Natural killer cell (primary cell): ENCODE measurements around the gene SHROOM3. TPM values are rescaled to one million over a fixed set of nuclear protein-coding genes. Genes with fewer than 3 reads are reported as not detected.

Experiments used
- ATAC-seq, 3 donors: fragments of 150-1000 bp in 2 of 3; fragments of 200-7000 bp in 1 of 3; cut with Tn5 transposase; 1 replicate in 1 of 3; 2 replicates in 2 of 3; pipeline ENCODE4 v1.10.0; 2021; ENCODE audit warnings: mild to moderate bottlenecking in 2 of 3, moderate library complexity in 2 of 3
- DNase-seq, 2 donors: peaks; one replicate each; pipeline versions ENCODE4 v3.0.0 to v3.0.0-alpha.2; 2013 to 2021; ENCODE audit warnings: mixed read lengths in 1 of 2
- H3K27ac ChIP-seq: one replicate; pipeline ENCODE4 v1.5.1; 2013; ENCODE audit warnings: mild to moderate bottlenecking, low read length
- H3K27me3 ChIP-seq: one replicate; pipeline ENCODE4 v1.6.1; 2013; ENCODE audit warnings: low read length; ENCODE audit not compliant: control insufficient read depth, insufficient read depth
- H3K36me3 ChIP-seq: one replicate; pipeline ENCODE4 v1.6.1; 2013; ENCODE audit warnings: low read length; ENCODE audit not compliant: control insufficient read depth, insufficient read depth
- H3K4me1 ChIP-seq: one replicate; pipeline ENCODE4 v1.6.1; 2013; ENCODE audit warnings: low read length; ENCODE audit not compliant: control insufficient read depth, insufficient read depth
- H3K4me3 ChIP-seq: one replicate; pipeline ENCODE4 v1.5.1; 2013; ENCODE audit warnings: low read length
- H3K9me3 ChIP-seq: one replicate; pipeline ENCODE4 v1.6.1; 2013; ENCODE audit warnings: low read length; ENCODE audit not compliant: control insufficient read depth, insufficient read depth
- H3K27ac Mint-ChIP-seq, 2 donors: one replicate each; pipeline ENCODE4 v1.8.0; 2022; ENCODE audit warnings: mild to moderate bottlenecking in 2 of 2, mixed read lengths in 2 of 2, moderate library complexity in 1 of 2
- H3K27me3 Mint-ChIP-seq, 2 donors: one replicate each; pipeline ENCODE4 v1.8.0; 2022; ENCODE audit warnings: low read depth in 2 of 2, mixed read lengths in 2 of 2
- H3K36me3 Mint-ChIP-seq: one replicate; pipeline ENCODE4 v1.8.0; 2022; ENCODE audit warnings: mixed read lengths
- H3K4me1 Mint-ChIP-seq, 2 donors: one replicate each; pipeline ENCODE4 v1.8.0; 2022; ENCODE audit warnings: mixed read lengths in 2 of 2
- H3K4me3 Mint-ChIP-seq: one replicate; pipeline ENCODE4 v1.8.0; 2022; ENCODE audit warnings: mild to moderate bottlenecking, moderate library complexity, mixed read lengths
- H3K9me3 Mint-ChIP-seq, 2 donors: one replicate each; pipeline ENCODE4 v1.8.0; 2022; ENCODE audit warnings: mixed read lengths in 2 of 2
- CTCF ChIP-seq: fragments of 200-600 bp; IDR thresholded peaks from one replicate; pipeline ENCODE4 v1.8.0; 2022; ENCODE audit warnings: antibody characterized with exemption
- WGBS: methylation state at CpG from one replicate; pipeline ENCODE4 v1.1.7; 2013; ENCODE audit warnings: missing lambda C conversion rate; ENCODE audit not compliant: insufficient coverage; 5-methylcytosine and 5-hydroxymethylcytosine counted together
- intact Hi-C: fragments of 100-400 bp; cut with micrococcal nuclease; formaldehyde crosslinking; loops from one replicate; pipeline ENCODE4 v1.14.2; 2022
- total RNA-seq, 4 donors: library from RNA; stranded (reverse); fragments of 120-200 nt in 1 of 4; gene quantifications; one replicate each; pipeline versions ENCODE4 v1.2.3 to v1.2.4, GENCODE V29; 2013 to 2022

Gene SHROOM3
- total RNA-seq, 3 donors from 2014 or later (not counting 1 experiment from before 2014, with no cell fraction given) = 0.63 TPM; not detected in 2

- Histone ChIP-seq H3K36me3 (no peaks in the 10 kb centered on the region), H3K4me1 (no peaks in the 10 kb centered on the region), H3K9me3 (no peaks in the 10 kb centered on the region), H3K4me3 (no peak overlapping the region), H3K27ac (no peak overlapping the region), H3K27me3 (no peaks in the 10 kb centered on the region)
- no peak for TF ChIP-seq CTCF
- intact Hi-C loops = no loop called here
- H3K4me3 Mint-ChIP-seq = no peak overlapping the region
- peaks cover 0 to 5% of the 10 kb centered on the region in 2 donors for H3K4me1 Mint-ChIP-seq
- no peak overlapping the region for H3K27ac Mint-ChIP-seq
- H3K9me3 Mint-ChIP-seq = no peaks in the 10 kb centered on the region
- H3K27me3 Mint-ChIP-seq = no peaks in the 10 kb centered on the region
- H3K36me3 Mint-ChIP-seq = no peaks in the 10 kb centered on the region
- no peak for ATAC-seq
- DNase-seq = no peak
- 56% methylated on average over 2 of the region's 3 CpGs for WGBS
Observed at GRCh38 chr4:76486588-76487276, 51.7 kb downstream of the SHROOM3 start.

- Mint-ChIP-seq H3K27me3 (no peaks in the 10 kb centered on the region), H3K36me3 (no peaks in the 10 kb centered on the region)
- no peak for DNase-seq
Observed at GRCh38 chr4:76487621-76488020, 52.6 kb downstream of the SHROOM3 start.

GRCh38 chr4:76488455-76488854, 53.4 kb downstream of the SHROOM3 start:
- H3K36me3 Mint-ChIP-seq = no peaks in the 10 kb centered on the region
- no peak overlapping the region for H3K27ac Mint-ChIP-seq
- H3K4me3 ChIP-seq = no peak overlapping the region
- no peaks in the 10 kb centered on the region for H3K4me1 ChIP-seq
- no peaks in the 10 kb centered on the region for H3K27me3 Mint-ChIP-seq
- H3K9me3 Mint-ChIP-seq = no peaks in the 10 kb centered on the region
- no peaks in the 10 kb centered on the region for H3K36me3 ChIP-seq
- no peaks in the 10 kb centered on the region for H3K9me3 ChIP-seq
- peaks cover 0 to 5% of the 10 kb centered on the region in 2 donors for H3K4me1 Mint-ChIP-seq
- intact Hi-C loops = no loop called here
- no peak overlapping the region for H3K27ac ChIP-seq
- no peaks in the 10 kb centered on the region for H3K27me3 ChIP-seq
- ATAC-seq (no peak), DNase-seq (no peak)
- H3K4me3 Mint-ChIP-seq = no peak overlapping the region
- WGBS = 80% methylated on average over 1 of the region's 1 CpG
- TF ChIP-seq CTCF = no peak

More at GRCh38 chr4:76487621-76488020, 52.6 kb downstream of the SHROOM3 start:
- intact Hi-C loops = no loop called here
- no peak for ATAC-seq
- no peak for TF ChIP-seq CTCF
- Mint-ChIP-seq H3K9me3 (no peaks in the 10 kb centered on the region), H3K4me3 (no peak overlapping the region), H3K27ac (no peak overlapping the region), H3K4me1 (peaks cover 0 to 5% of the 10 kb centered on the region in 2 donors)
- no peaks in the 10 kb centered on the region for H3K4me1 ChIP-seq
- H3K9me3 ChIP-seq = no peaks in the 10 kb centered on the region
- no peak overlapping the region for H3K4me3 ChIP-seq
- no peaks in the 10 kb centered on the region for H3K27me3 ChIP-seq
- no peak overlapping the region for H3K27ac ChIP-seq
- WGBS = 100% methylated on average over 1 of the region's 1 CpG
- H3K36me3 ChIP-seq = no peaks in the 10 kb centered on the region
